Smooth muscle cell (in vitro differentiated cells): ENCODE results near the gene LGALSL. TPM values are rescaled to one million over a fixed set of nuclear protein-coding genes. Genes with fewer than 3 reads are reported as not detected.

Experiments
- DNase-seq: peaks from one replicate; lab custom pipeline; 2025; ENCODE audit not compliant: unreplicated experiment; lab: John Stamatoyannopoulos, UW
- H2AFZ ChIP-seq: fragments of 200-600 bp; sonication (generic); 2 replicates; pipeline ENCODE4 v1.6.0; 2016; ENCODE audit warnings: antibody characterized with exemption, low read depth, mild to moderate bottlenecking
- H3F3A ChIP-seq: fragments of 200-600 bp; sonication (generic); 2 replicates; pipeline ENCODE4 v1.6.0; 2017; ENCODE audit warnings: antibody characterized with exemption, low read depth
- H3K27ac ChIP-seq: fragments of 200-600 bp; sonication (generic); 2 replicates; pipeline ENCODE4 v1.5.1; 2016; ENCODE audit warnings: low read depth, mild to moderate bottlenecking
- H3K27me3 ChIP-seq: fragments of 200-600 bp; sonication (generic); 2 replicates; pipeline ENCODE4 v1.6.1; 2016; ENCODE audit warnings: low read depth, mild to moderate bottlenecking
- H3K36me3 ChIP-seq: fragments of 200-600 bp; sonication (generic); 2 replicates; pipeline ENCODE4 v1.5.1; 2016; ENCODE audit warnings: low read depth
- H3K4me1 ChIP-seq: fragments of 200-600 bp; sonication (generic); 2 replicates; pipeline ENCODE4 v1.5.1; 2016; ENCODE audit warnings: low read depth
- H3K4me2 ChIP-seq: fragments of 200-600 bp; sonication (generic); 2 replicates; pipeline ENCODE4 v1.6.0; 2016; ENCODE audit warnings: mild to moderate bottlenecking
- H3K4me3 ChIP-seq: fragments of 200-600 bp; sonication (generic); 2 replicates; pipeline ENCODE4 v1.5.1; 2016; ENCODE audit warnings: mild to moderate bottlenecking
- H3K79me2 ChIP-seq: fragments of 200-600 bp; sonication (generic); 2 replicates; pipeline ENCODE4 v1.6.0; 2016; ENCODE audit warnings: low read depth, mild to moderate bottlenecking
- H3K9ac ChIP-seq: fragments of 200-600 bp; sonication (generic); 2 replicates; pipeline ENCODE4 v1.6.0; 2016; ENCODE audit warnings: low read depth
- H3K9me3 ChIP-seq: fragments of 200-600 bp; sonication (generic); replicated peaks from 2 replicates; pipeline ENCODE4 v1.5.1; 2016; ENCODE audit warnings: low read depth
- H4K20me1 ChIP-seq: fragments of 200-600 bp; sonication (generic); 2 replicates; pipeline ENCODE4 v1.6.0; 2016; ENCODE audit warnings: low read depth
- WGBS: methylation state at CpG from one replicate; pipeline ENCODE4 v1.1.7; 2016; ENCODE audit warnings: low lambda C conversion rate; 5-methylcytosine and 5-hydroxymethylcytosine counted together
- polyA plus RNA-seq: library from polyadenylated mRNA; unstranded; fragments of >200 nt; fragmentation: Nextera tagmentation; extraction: Ambion mirVana; gene quantifications from 2 replicates; pipeline ENCODE4 v1.2.1, GENCODE V29; 2016
- total RNA-seq: library from RNA; depleted of rRNA; stranded (reverse); fragments of >200 nt; gene quantifications from 2 replicates; pipeline ENCODE4 v1.2.3, GENCODE V29; 2014
- TF ChIP-seq, protein P1 (sequence below): fragments of 200-600 bp; sonication (generic); IDR thresholded peaks from 2 replicates; pipeline ENCODE4 v1.5.1; 2017; ENCODE audit warnings: borderline replicate concordance, mild to moderate bottlenecking, antibody characterized with exemption; ENCODE audit not compliant: insufficient read depth, poor library complexity, severe bottlenecking

The LGALSL gene
- total and polyA plus RNA-seq, 2 experiments from 2014 or later: 8.1 to 13.9 TPM

DNA sequence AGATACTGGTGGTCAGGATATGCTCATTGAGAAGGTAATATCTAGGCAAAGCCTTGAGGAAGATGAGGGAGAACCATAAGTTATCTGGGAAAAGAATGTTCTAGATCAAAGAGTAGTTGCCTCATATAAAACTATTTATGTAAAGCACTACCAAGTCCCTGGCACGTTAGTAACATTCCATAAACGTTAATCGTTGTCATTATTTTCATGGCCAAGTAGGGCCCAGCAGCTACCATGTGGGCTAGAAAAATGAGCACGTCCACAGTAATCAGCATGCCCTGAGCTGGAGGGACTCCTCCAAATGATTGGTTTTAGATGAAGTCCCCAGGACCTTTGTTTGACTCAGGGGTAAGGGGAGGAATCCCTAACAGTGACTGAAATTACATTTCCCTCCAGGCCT lies 37.5 kb downstream of the LGALSL start:
- H3K4me1 ChIP-seq: no peaks in the 10 kb centered on the region
- no peak overlapping the region for H3K4me2 ChIP-seq
- H3K9me3 ChIP-seq: no peaks in the 10 kb centered on the region
- WGBS: 81% methylated on average over 4 of the region's 4 CpGs
- no peaks in the 10 kb centered on the region for H3F3A ChIP-seq
- no peaks in the 10 kb centered on the region for H3K79me2 ChIP-seq
- H2AFZ ChIP-seq: no peak overlapping the region
- H3K9ac ChIP-seq: no peak overlapping the region
- H3K27me3 ChIP-seq: no peaks in the 10 kb centered on the region
- H4K20me1 ChIP-seq: no peaks in the 10 kb centered on the region
- TF ChIP-seq, protein P1, sequence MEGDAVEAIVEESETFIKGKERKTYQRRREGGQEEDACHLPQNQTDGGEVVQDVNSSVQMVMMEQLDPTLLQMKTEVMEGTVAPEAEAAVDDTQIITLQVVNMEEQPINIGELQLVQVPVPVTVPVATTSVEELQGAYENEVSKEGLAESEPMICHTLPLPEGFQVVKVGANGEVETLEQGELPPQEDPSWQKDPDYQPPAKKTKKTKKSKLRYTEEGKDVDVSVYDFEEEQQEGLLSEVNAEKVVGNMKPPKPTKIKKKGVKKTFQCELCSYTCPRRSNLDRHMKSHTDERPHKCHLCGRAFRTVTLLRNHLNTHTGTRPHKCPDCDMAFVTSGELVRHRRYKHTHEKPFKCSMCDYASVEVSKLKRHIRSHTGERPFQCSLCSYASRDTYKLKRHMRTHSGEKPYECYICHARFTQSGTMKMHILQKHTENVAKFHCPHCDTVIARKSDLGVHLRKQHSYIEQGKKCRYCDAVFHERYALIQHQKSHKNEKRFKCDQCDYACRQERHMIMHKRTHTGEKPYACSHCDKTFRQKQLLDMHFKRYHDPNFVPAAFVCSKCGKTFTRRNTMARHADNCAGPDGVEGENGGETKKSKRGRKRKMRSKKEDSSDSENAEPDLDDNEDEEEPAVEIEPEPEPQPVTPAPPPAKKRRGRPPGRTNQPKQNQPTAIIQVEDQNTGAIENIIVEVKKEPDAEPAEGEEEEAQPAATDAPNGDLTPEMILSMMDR: no peak
- H3K36me3 ChIP-seq: no peaks in the 10 kb centered on the region
- no peak for DNase-seq
- no peak overlapping the region for H3K4me3 ChIP-seq
- H3K27ac ChIP-seq: no peak overlapping the region

DNA sequence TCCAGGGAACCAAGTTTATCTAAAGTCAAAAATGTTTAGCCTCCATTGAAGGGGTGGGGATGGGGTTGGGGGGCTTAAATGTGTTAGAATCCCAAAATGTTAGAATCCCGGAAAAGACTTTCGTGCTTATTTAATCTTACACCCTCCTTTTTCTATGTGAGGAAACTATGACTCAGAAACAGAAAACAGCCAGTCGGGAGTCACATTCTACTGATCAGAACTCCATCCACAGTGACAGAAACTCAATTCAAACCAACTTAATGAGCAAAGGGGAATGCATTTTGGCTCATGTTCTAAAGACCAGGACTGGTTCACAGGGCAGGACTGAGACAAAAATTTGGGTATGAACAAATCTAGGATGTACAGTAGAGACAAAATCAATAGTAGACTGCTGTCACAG lies 38.3 kb downstream of the LGALSL start:
- Histone ChIP-seq H2AFZ (no peak overlapping the region), H3K79me2 (no peaks in the 10 kb centered on the region)
- 33% methylated on average over 3 of the region's 3 CpGs for WGBS

DNA sequence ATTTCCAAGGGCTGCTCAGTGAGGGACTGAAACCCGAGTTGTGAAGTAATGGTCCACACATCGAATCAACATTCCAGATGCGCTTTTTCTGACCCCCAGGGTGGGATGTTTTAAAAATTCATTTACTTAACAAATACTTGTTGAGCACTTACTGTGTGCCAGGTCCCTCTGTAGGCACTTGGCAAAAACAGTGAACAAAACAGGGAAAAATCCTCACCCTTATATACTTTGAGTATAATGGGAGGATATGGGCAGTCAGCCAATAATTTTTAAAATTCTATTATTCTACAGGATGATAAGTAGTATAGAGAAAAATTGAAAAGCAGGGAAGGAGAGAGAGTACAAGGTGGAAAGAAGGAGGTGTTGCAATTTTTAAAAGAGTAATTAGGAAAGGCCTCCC lies 38.9 kb downstream of the LGALSL start:
- Histone ChIP-seq H3K4me1 (no peaks in the 10 kb centered on the region), H3K9ac (no peak overlapping the region), H3K27me3 (no peaks in the 10 kb centered on the region), H3K79me2 (no peaks in the 10 kb centered on the region), H3K9me3 (no peaks in the 10 kb centered on the region), H3F3A (no peaks in the 10 kb centered on the region), H3K4me2 (no peak overlapping the region), H2AFZ (no peak overlapping the region), H3K27ac (no peak overlapping the region), H3K4me3 (no peak overlapping the region), H3K36me3 (no peaks in the 10 kb centered on the region), H4K20me1 (no peaks in the 10 kb centered on the region)
- DNase-seq: no peak
- 66% methylated on average over 3 of the region's 3 CpGs for WGBS
- TF ChIP-seq, protein P1: no peak

More for the DNA sequence above, 38.3 kb downstream of the LGALSL start:
- H3K9me3 ChIP-seq: no peaks in the 10 kb centered on the region
- no peak overlapping the region for H3K4me2 ChIP-seq
- H3K9ac ChIP-seq: no peak overlapping the region
- H3K36me3 ChIP-seq: no peaks in the 10 kb centered on the region
- H3K4me1 ChIP-seq: no peaks in the 10 kb centered on the region
- no peaks in the 10 kb centered on the region for H3K27me3 ChIP-seq
- H3K4me3 ChIP-seq: no peak overlapping the region
- no peaks in the 10 kb centered on the region for H4K20me1 ChIP-seq
- DNase-seq: no peak
- H3K27ac ChIP-seq: no peak overlapping the region
- TF ChIP-seq, protein P1: no peak
- H3F3A ChIP-seq: no peaks in the 10 kb centered on the region

DNA sequence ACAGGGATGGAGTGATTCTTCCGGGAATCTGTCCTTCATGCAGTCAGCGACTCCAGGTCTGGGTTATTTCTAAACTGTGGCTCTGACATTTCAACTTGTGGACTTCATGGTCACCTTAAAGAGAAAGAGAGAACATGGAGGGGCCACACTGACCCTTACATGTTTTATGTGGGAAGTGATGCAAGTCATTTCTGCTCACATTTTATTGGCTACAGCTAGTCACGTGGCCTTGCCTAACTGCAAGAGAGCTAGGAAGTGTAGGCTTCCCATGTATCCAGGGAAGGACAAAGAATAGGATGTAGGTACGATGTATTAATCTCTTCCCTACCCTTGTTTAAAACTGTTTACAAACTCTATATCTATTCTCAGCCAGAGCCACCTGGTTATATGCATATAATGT lies 39.8 kb downstream of the LGALSL start:
- DNase-seq: no peak
- H3K4me2 ChIP-seq: no peak overlapping the region
- H3F3A ChIP-seq: no peaks in the 10 kb centered on the region
- 94% methylated on average over 4 of the region's 4 CpGs for WGBS
- no peaks in the 10 kb centered on the region for H3K9me3 ChIP-seq
- H3K4me3 ChIP-seq: no peak overlapping the region
- H4K20me1 ChIP-seq: no peaks in the 10 kb centered on the region
- TF ChIP-seq, protein P1: no peak
- no peaks in the 10 kb centered on the region for H3K27me3 ChIP-seq
- no peak overlapping the region for H3K27ac ChIP-seq
- no peaks in the 10 kb centered on the region for H3K36me3 ChIP-seq
- H3K4me1 ChIP-seq: no peaks in the 10 kb centered on the region
- no peaks in the 10 kb centered on the region for H3K79me2 ChIP-seq
- no peak overlapping the region for H2AFZ ChIP-seq
- H3K9ac ChIP-seq: no peak overlapping the region
